Measurements from ENCODE around the gene GALNT7. TPM values are rescaled to one million over a fixed set of nuclear protein-coding genes. Genes with fewer than 3 reads are reported as not detected.

Gene GALNT7
- total RNA-seq, 1 donor from 2014 or later, result 16.9 TPM

GRCh38 chr4:173211222-173211621, 42.6 kb downstream of the GALNT7 start:
- ATAC-seq (ENCODE audit: low read depth) (no peak), DNase-seq (no peak)
- Mint-ChIP-seq H3K4me1 (peaks cover 7% of the 10 kb centered on the region), H3K9me3 (no peaks in the 10 kb centered on the region), H3K27me3 (no peaks in the 10 kb centered on the region), H3K27ac (no peak overlapping the region), H3K36me3 (ENCODE audit: low read depth) (peaks cover 10% of the 10 kb centered on the region), H3K4me3 (no peak overlapping the region)
- CTCF ChIA-PET, result no interaction called here
- POLR2A ChIA-PET, result no interaction called here
- intact Hi-C loops (cut with micrococcal nuclease), result no loop called here
- TF ChIP-seq CTCF (IDR thresholded peaks at IDR 0.05), result no peak

- no peak for DNase-seq
- Mint-ChIP-seq H3K36me3 (ENCODE audit: low read depth) (peaks cover 8% of the 10 kb centered on the region), H3K4me1 (peaks cover 6% of the 10 kb centered on the region), H3K4me3 (no peak overlapping the region), H3K27ac (no peak overlapping the region), H3K9me3 (no peaks in the 10 kb centered on the region), H3K27me3 (no peaks in the 10 kb centered on the region)
- no peak for ATAC-seq (ENCODE audit: low read depth)
- ChIA-PET CTCF (no interaction called here), POLR2A (no interaction called here)
- TF ChIP-seq CTCF (IDR thresholded peaks at IDR 0.05), result no peak
- intact Hi-C loops (cut with micrococcal nuclease), result no loop called here
Measured at GRCh38 chr4:173211838-173212237, 43.2 kb downstream of the GALNT7 start.

GRCh38 chr4:173212379-173212778, 43.8 kb downstream of the GALNT7 start:
- CTCF ChIA-PET, result no interaction called here
- no peak for TF ChIP-seq CTCF (IDR thresholded peaks at IDR 0.05)

GRCh38 chr4:173213296-173213695, 44.7 kb downstream of the GALNT7 start:
- no peak overlapping the region for H3K4me3 Mint-ChIP-seq
- no peak overlapping the region for H3K27ac Mint-ChIP-seq
- no peak for DNase-seq
- no peaks in the 10 kb centered on the region for H3K9me3 Mint-ChIP-seq
- ChIA-PET CTCF (no interaction called here), POLR2A (no interaction called here)
- H3K36me3 Mint-ChIP-seq (ENCODE audit: low read depth), result peaks cover 8% of the 10 kb centered on the region
- H3K4me1 Mint-ChIP-seq, result peaks cover 13% of the 10 kb centered on the region
- ATAC-seq (ENCODE audit: low read depth), result no peak
- H3K27me3 Mint-ChIP-seq, result no peaks in the 10 kb centered on the region
- no peak for TF ChIP-seq CTCF (IDR thresholded peaks at IDR 0.05)
- intact Hi-C loops (cut with micrococcal nuclease), result no loop called here

More at GRCh38 chr4:173212379-173212778, 43.8 kb downstream of the GALNT7 start:
- intact Hi-C loops (cut with micrococcal nuclease), result no loop called here
- POLR2A ChIA-PET, result no interaction called here
- no peaks in the 10 kb centered on the region for H3K9me3 Mint-ChIP-seq
- no peak overlapping the region for H3K4me3 Mint-ChIP-seq
- H3K36me3 Mint-ChIP-seq (ENCODE audit: low read depth), result peaks cover 8% of the 10 kb centered on the region
- H3K4me1 Mint-ChIP-seq, result peaks cover 8% of the 10 kb centered on the region
- ATAC-seq (ENCODE audit: low read depth), result no peak
- H3K27me3 Mint-ChIP-seq, result no peaks in the 10 kb centered on the region
- no peak overlapping the region for H3K27ac Mint-ChIP-seq
- DNase-seq, result no peak

GRCh38 chr4:173214231-173214630, 45.6 kb downstream of the GALNT7 start:
- H3K27me3 Mint-ChIP-seq, result no peaks in the 10 kb centered on the region
- ChIA-PET CTCF (interaction anchor here (1.0 kb wide), 1 partner anchor 11 kb away, joined by 4 read pairs; no protein-coding TSS in a partner anchor), POLR2A (no interaction called here)
- no peaks in the 10 kb centered on the region for H3K9me3 Mint-ChIP-seq
- peaks cover 5% of the 10 kb centered on the region for H3K36me3 Mint-ChIP-seq (ENCODE audit: low read depth)
- TF ChIP-seq CTCF (IDR thresholded peaks at IDR 0.05), result no peak
- ATAC-seq (ENCODE audit: low read depth), result no peak
- H3K27ac Mint-ChIP-seq, result no peak overlapping the region
- no peak overlapping the region for H3K4me3 Mint-ChIP-seq
- H3K4me1 Mint-ChIP-seq, result peaks cover 23% of the 10 kb centered on the region
- DNase-seq, result no peak
- intact Hi-C loops (cut with micrococcal nuclease), result no loop called here
